ENCODE results near the gene CFAP57. TPM values are rescaled to one million over a fixed set of nuclear protein-coding genes. Genes with fewer than 3 reads are reported as not detected.

CFAP57 gene
- total RNA-seq, 1 donor from 2014 or later = 0.24 TPM

GRCh38 chr1:43267818-43268425, 95.8 kb downstream of the CFAP57 start:
- TF ChIP-seq CTCF (IDR thresholded peaks at IDR 0.05) = no peak
- Mint-ChIP-seq H3K9me3 (ENCODE audit: unreplicated experiment) (peaks cover 7% of the 10 kb centered on the region), H3K36me3 (ENCODE audit: unreplicated experiment) (no peaks in the 10 kb centered on the region), H3K4me1 (ENCODE audit: unreplicated experiment) (peaks cover 9% of the 10 kb centered on the region), H3K27me3 (ENCODE audit: unreplicated experiment) (peaks cover 7% of the 10 kb centered on the region), H3K4me3 (ENCODE audit: unreplicated experiment) (no peak overlapping the region), H3K27ac (ENCODE audit: unreplicated experiment) (no peak overlapping the region)
- no peak for DNase-seq (ENCODE audit: extremely low spot score, unreplicated experiment)

GRCh38 chr1:43269627-43270375, 97.7 kb downstream of the CFAP57 start, which contains the start of gene TMEM125:
TMEM125 (plus strand) TSS chr1:43269983; CDS start chr1:43272723, 2,740 bp downstream.
- DNase-seq (ENCODE audit: extremely low spot score, unreplicated experiment) = no peak
- H3K4me3 Mint-ChIP-seq (ENCODE audit: unreplicated experiment) = no peak within 1 kb of the TSS
- peaks cover 7% of the 10 kb centered on the region for H3K27me3 Mint-ChIP-seq (ENCODE audit: unreplicated experiment)
- H3K9me3 Mint-ChIP-seq (ENCODE audit: unreplicated experiment) = no peaks in the 10 kb centered on the region
- H3K27ac Mint-ChIP-seq (ENCODE audit: unreplicated experiment) = no peak within 1 kb of the TSS
- no peaks in the 10 kb centered on the region for H3K36me3 Mint-ChIP-seq (ENCODE audit: unreplicated experiment)
- peaks cover 14% of the 10 kb centered on the region for H3K4me1 Mint-ChIP-seq (ENCODE audit: unreplicated experiment)
- no peak for TF ChIP-seq CTCF (IDR thresholded peaks at IDR 0.05)

- no peaks in the 10 kb centered on the region for H3K9me3 Mint-ChIP-seq (ENCODE audit: unreplicated experiment)
Observed at GRCh38 chr1:43270421-43271095, 98.4 kb downstream of the CFAP57 start.

GRCh38 chr1:43271186-43272118, 99.3 kb downstream of the CFAP57 start:
- no peak for DNase-seq (ENCODE audit: extremely low spot score, unreplicated experiment)
- no peak for TF ChIP-seq CTCF (IDR thresholded peaks at IDR 0.05)
- H3K9me3 Mint-ChIP-seq (ENCODE audit: unreplicated experiment) = no peaks in the 10 kb centered on the region
- H3K4me1 Mint-ChIP-seq (ENCODE audit: unreplicated experiment) = peaks cover 15% of the 10 kb centered on the region
- H3K27me3 Mint-ChIP-seq (ENCODE audit: unreplicated experiment) = peaks cover 7% of the 10 kb centered on the region
- H3K36me3 Mint-ChIP-seq (ENCODE audit: unreplicated experiment) = no peaks in the 10 kb centered on the region
- no peak overlapping the region for H3K27ac Mint-ChIP-seq (ENCODE audit: unreplicated experiment)
- H3K4me3 Mint-ChIP-seq (ENCODE audit: unreplicated experiment) = no peak overlapping the region

More at GRCh38 chr1:43270421-43271095, 98.4 kb downstream of the CFAP57 start:
- no peak overlapping the region for H3K27ac Mint-ChIP-seq (ENCODE audit: unreplicated experiment)
- DNase-seq (ENCODE audit: extremely low spot score, unreplicated experiment) = no peak
- peaks cover 7% of the 10 kb centered on the region for H3K27me3 Mint-ChIP-seq (ENCODE audit: unreplicated experiment)
- no peak for TF ChIP-seq CTCF (IDR thresholded peaks at IDR 0.05)
- H3K4me3 Mint-ChIP-seq (ENCODE audit: unreplicated experiment) = no peak overlapping the region
- H3K4me1 Mint-ChIP-seq (ENCODE audit: unreplicated experiment) = peaks cover 15% of the 10 kb centered on the region
- no peaks in the 10 kb centered on the region for H3K36me3 Mint-ChIP-seq (ENCODE audit: unreplicated experiment)

Data from osteocyte (in vitro differentiated cells).